GM20000 (cell line): ENCODE data around the gene KCNIP3.
"Not testable (repeated sequence)": the region's sequence is repeated elsewhere in the genome, so short reads cannot be mapped to it uniquely, and the experiment has no call there.

Source experiments
- DNase-seq: peaks from one replicate; pipeline ENCODE4 v3.0.0; 2012; ENCODE audit warnings: low spot score
- TF ChIP-seq, protein P1 (sequence below): IDR thresholded peaks from 2 replicates; pipeline ENCODE4 v1.5.1; 2012; ENCODE audit warnings: mild to moderate bottlenecking, control low read depth; ENCODE audit errors: extremely low read depth, missing control alignments

The KCNIP3 gene

DNA sequence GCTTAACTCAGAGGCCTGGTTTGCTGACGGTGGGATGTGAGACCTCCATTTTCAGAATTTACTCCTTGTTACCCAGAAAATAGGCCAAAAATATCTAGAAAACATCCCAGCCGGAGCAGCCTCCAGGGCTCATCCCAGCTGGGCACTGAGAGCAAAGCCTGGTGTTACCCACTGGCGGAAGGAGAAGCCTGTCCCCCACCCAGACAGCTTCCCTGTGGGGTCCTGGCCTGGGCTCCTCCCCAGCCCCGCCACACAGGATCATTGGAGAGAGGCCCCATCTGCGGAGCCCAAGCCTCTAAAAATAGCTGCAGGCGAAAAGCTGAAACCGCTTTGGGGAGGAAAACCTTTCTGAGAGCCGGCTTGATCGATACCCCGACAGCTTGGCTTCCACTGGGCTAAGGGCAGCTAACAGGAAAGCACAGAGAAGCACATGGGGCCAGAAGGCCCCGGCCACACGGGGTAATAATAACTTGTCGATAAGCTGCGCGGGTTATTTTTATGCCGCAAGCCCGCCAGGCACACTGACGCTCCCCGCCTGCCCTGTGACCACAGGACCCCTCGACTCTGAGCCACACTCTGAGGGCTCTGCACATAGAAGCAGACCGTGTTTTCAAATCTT is 78.5 kb downstream of the KCNIP3 start:
- DNase-seq, result no peak
- TF ChIP-seq, protein P1, sequence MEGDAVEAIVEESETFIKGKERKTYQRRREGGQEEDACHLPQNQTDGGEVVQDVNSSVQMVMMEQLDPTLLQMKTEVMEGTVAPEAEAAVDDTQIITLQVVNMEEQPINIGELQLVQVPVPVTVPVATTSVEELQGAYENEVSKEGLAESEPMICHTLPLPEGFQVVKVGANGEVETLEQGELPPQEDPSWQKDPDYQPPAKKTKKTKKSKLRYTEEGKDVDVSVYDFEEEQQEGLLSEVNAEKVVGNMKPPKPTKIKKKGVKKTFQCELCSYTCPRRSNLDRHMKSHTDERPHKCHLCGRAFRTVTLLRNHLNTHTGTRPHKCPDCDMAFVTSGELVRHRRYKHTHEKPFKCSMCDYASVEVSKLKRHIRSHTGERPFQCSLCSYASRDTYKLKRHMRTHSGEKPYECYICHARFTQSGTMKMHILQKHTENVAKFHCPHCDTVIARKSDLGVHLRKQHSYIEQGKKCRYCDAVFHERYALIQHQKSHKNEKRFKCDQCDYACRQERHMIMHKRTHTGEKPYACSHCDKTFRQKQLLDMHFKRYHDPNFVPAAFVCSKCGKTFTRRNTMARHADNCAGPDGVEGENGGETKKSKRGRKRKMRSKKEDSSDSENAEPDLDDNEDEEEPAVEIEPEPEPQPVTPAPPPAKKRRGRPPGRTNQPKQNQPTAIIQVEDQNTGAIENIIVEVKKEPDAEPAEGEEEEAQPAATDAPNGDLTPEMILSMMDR, result no peak

DNA sequence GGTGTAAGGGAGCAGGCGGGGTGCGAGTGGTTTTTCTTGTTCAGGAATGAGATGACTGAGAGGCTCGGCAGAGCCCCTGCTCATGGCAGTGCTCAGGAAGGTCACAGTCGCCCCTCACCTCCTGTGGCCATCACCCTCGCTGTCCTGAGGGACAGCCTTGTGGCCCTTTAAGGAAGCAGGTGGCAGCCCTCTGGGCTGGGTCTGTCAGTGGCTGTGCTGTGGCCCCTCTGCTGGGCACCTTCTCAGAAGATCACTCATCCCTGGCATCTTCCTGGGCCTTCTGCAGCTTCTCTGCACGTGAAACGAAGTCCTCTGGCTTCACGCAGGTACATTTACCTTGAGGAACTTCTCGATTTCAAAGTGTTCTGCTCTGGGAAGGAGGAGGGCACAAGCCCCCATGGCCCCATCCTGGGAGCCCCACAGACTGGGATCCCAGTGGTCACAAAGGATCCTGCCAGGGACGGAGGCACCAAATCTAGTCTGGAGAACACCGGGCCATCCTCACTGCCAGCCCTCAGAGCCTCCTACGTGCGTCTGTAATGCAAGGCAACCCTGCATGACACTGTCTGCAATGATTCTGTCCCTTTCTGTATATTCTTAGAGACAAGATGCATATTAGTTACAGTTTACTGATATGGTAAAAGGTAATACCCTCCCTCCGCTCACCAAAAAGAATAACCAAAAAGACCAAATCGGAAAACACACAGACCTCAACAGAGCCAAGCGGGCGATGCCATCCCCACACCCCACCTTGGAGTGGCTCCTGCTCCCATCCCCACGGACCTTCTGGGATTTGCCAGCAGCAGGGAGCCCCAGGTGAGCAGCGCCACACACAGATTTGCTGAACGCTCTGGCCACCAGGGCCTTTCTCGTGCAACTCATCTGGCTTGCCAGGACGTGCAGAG is 79.4 kb downstream of the KCNIP3 start:
- no peak for DNase-seq
- TF ChIP-seq, protein P1, result no peak

DNA sequence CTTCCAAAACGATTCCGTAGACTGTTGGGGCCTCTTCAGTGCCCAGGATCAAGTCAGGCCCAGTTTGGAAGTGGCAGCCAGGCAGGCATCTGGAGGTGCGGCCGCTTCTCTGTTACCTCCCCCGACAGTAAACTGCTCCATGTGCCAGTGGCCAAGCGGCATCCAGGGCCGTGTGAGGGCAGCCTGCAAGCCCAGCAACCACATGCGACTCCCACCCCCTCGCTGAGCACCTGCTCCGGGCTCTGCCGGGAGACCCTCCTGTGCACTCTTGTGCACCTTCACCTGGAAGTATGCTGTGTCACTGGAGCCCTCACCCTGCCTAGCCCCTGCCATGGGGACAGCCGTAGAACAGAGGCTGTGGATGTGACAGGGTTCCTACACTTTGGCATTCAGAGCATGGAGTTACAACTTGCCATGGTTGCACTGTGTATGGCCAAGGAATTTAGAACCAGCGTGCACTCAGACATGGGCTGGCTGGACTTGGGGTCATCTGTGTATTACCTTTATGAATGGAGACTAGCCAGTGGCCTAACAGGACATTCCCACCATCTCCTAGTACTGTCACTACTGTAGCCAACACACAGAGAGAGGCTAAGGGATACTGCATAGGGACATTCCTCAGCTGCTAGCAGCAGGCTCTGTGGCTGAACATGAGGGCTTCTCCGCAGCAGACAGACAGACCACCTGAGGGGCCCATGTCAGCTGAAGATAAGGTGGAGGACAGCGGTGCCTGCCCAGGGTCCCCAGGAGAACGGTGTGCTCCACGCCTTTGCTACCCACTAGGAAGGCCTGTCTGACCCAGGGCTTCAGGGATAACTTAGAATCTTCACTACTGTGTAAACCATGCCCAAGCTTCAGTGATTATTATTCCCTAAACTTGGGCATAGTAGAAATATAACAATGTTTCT is 80.3 kb downstream of the KCNIP3 start:
- TF ChIP-seq, protein P1, result no peak
- no peak for DNase-seq

DNA sequence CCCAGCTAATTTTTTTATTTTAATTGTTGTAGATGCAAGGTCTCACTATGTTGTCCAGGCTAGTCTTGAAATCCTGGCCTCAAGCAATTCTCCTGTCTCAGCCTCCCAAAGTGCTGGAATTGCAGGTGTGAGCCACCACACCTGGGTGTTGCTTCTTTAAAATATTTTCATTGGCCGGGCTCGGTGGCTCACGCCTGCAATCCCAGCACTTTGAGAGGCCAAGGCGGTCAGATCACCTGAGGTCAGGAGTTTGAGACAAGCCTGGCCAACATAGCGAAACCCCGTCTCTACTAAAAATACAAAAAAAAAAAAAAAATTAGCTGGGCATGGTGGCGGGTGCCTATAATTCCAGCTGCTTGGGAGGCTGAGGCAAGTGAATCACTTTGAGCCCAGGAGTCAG is 81.1 kb downstream of the KCNIP3 start:
- not testable (repeated sequence) for DNase-seq

DNA sequence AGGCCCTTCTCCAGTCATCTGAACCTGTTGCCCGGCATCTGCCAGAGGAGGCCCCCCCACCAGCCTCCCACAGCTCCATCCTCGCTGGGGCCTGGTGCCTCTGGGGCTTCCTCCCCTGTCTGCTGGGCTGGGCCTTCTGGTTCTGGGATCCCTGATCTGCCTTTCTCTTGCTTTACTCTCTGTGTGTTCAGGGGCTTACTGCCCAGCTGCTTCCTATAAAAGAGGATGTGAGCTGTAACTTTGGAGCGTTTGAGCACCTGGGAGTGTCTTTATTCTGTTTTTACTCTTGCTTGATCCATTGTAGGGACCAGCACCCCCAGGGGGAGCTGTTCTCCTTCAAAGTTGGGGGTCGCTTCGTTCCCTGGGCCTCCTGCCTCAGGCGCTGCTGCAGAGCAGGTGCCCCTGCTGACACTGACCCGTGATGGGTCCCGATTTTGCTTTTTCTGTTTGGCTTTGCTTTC is 82.3 kb downstream of the KCNIP3 start:
- TF ChIP-seq, protein P1, result no peak
- peak; percentile 32 for DNase-seq

DNA sequence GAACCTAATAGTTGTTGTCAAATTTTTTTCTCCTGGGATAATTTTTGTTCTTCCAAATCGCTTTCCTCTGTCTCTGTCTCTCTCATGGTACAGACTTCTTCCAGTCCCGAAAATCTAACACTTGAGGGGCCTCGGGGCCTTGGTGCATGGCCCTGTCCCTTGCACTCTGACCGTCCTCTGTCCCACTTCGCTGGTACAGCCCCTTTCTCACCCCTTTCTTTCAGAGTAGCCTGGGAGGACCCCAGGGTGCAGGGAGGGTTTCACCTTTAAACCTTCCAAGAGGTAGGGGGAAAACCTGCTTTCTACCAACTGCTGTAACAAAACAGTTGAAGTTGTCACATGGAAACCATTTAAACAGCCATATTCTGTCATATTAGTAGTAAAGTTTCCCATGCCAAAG is 83.1 kb downstream of the KCNIP3 start:
- DNase-seq, result no peak
- TF ChIP-seq, protein P1, result no peak

DNA sequence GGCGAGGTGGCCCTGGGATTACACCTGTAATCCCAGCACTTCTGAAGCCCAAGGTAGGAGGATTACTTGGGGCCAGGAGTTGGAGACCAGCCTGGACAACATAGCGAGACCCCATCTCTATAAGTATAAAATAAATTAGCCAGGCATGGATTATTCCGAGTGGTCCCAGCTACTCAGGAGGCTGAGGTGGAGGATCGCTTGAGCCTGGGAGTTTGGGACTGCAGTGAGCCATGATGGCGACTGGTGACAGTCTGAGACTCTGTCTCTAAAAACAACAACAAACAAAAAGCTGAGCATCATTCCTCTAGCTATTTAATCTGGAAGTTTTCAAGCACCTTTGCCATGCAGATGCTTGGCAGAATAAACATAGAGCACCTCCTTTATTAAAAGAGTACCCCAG is 83.6 kb downstream of the KCNIP3 start:
- TF ChIP-seq, protein P1, result no peak
- no peak for DNase-seq
